ENCODE results near the gene TLX3.

DNA sequence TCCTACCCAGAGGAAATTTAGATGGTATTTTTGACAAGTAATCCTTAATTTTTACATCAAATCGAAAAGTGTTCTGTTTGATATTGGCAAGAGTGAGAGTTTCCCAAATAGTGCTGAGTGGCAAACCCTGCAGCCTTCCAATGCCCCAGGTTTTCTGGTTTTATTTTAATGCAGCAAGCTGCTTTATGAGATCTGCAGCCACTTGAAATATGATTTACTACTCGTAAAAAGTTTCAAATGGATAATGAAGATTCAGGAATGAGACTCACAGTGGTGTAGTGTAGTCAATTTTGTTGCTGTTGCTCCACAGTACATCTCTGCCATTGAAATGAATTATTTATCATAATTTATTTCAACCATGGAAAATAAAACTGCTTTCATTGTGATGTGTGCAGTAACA, 23.6 kb upstream of the TLX3 start:
- TF ChIP-seq, protein P1, sequence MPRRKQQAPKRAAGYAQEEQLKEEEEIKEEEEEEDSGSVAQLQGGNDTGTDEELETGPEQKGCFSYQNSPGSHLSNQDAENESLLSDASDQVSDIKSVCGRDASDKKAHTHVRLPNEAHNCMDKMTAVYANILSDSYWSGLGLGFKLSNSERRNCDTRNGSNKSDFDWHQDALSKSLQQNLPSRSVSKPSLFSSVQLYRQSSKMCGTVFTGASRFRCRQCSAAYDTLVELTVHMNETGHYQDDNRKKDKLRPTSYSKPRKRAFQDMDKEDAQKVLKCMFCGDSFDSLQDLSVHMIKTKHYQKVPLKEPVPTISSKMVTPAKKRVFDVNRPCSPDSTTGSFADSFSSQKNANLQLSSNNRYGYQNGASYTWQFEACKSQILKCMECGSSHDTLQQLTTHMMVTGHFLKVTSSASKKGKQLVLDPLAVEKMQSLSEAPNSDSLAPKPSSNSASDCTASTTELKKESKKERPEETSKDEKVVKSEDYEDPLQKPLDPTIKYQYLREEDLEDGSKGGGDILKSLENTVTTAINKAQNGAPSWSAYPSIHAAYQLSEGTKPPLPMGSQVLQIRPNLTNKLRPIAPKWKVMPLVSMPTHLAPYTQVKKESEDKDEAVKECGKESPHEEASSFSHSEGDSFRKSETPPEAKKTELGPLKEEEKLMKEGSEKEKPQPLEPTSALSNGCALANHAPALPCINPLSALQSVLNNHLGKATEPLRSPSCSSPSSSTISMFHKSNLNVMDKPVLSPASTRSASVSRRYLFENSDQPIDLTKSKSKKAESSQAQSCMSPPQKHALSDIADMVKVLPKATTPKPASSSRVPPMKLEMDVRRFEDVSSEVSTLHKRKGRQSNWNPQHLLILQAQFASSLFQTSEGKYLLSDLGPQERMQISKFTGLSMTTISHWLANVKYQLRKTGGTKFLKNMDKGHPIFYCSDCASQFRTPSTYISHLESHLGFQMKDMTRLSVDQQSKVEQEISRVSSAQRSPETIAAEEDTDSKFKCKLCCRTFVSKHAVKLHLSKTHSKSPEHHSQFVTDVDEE (CRISPR knock-in tag; IDR thresholded peaks at IDR 0.05), result no peak
- TF ChIP-seq, protein P2, sequence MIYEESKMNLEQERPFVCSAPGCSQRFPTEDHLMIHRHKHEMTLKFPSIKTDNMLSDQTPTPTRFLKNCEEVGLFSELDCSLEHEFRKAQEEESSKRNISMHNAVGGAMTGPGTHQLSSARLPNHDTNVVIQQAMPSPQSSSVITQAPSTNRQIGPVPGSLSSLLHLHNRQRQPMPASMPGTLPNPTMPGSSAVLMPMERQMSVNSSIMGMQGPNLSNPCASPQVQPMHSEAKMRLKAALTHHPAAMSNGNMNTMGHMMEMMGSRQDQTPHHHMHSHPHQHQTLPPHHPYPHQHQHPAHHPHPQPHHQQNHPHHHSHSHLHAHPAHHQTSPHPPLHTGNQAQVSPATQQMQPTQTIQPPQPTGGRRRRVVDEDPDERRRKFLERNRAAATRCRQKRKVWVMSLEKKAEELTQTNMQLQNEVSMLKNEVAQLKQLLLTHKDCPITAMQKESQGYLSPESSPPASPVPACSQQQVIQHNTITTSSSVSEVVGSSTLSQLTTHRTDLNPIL (CRISPR knock-in tag; IDR thresholded peaks at IDR 0.05; ENCODE audit: low read depth), result no peak
